Measurements from ENCODE around the gene COLQ. TPM values are rescaled to one million over a fixed set of nuclear protein-coding genes. Genes with fewer than 3 reads are reported as not detected.
"Not testable (repeated sequence)": the region's sequence is repeated elsewhere in the genome, so short reads cannot be mapped to it uniquely, and the experiment has no call there.

COLQ gene
- total RNA-seq, 2 experiments from 2014 or later: 2.3 to 2.9 TPM

DNA sequence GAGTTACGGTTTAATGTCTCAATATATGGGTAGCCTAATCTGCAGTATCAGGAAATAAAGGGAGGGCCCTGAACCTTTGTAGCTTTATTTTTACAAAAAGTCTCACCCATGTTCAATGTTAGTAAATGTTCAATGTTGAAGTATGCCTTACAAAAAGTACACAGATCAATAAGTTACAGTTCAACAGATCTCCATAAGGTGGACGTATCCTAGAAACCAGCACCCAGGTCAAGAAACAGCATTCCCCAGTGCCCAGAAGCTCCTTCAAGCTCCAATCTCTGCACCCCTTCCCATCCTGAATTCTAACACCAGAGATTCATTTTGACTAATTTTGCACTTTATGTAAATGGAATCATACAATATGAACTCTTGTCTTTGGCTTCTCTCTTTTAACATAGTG is 31.3 kb downstream of the COLQ start:
- peaks cover 4% of the 10 kb centered on the region for H3K4me1 Mint-ChIP-seq (ENCODE audit: low read depth)
- TF ChIP-seq, protein P1, sequence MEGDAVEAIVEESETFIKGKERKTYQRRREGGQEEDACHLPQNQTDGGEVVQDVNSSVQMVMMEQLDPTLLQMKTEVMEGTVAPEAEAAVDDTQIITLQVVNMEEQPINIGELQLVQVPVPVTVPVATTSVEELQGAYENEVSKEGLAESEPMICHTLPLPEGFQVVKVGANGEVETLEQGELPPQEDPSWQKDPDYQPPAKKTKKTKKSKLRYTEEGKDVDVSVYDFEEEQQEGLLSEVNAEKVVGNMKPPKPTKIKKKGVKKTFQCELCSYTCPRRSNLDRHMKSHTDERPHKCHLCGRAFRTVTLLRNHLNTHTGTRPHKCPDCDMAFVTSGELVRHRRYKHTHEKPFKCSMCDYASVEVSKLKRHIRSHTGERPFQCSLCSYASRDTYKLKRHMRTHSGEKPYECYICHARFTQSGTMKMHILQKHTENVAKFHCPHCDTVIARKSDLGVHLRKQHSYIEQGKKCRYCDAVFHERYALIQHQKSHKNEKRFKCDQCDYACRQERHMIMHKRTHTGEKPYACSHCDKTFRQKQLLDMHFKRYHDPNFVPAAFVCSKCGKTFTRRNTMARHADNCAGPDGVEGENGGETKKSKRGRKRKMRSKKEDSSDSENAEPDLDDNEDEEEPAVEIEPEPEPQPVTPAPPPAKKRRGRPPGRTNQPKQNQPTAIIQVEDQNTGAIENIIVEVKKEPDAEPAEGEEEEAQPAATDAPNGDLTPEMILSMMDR (IDR thresholded peaks at IDR 0.05): no peak
- intact Hi-C loops (cut with micrococcal nuclease): no loop called here
- no peaks in the 10 kb centered on the region for H3K36me3 Mint-ChIP-seq (ENCODE audit: low read depth)
- ATAC-seq (no peak), DNase-seq (no peak)
- CTCF ChIA-PET: no interaction called here
- POLR2A ChIA-PET: no interaction called here
- H3K4me3 Mint-ChIP-seq: no peak overlapping the region
- H3K27ac Mint-ChIP-seq: no peak overlapping the region
- H3K9me3 Mint-ChIP-seq: no peaks in the 10 kb centered on the region
- H3K27me3 Mint-ChIP-seq: no peaks in the 10 kb centered on the region

DNA sequence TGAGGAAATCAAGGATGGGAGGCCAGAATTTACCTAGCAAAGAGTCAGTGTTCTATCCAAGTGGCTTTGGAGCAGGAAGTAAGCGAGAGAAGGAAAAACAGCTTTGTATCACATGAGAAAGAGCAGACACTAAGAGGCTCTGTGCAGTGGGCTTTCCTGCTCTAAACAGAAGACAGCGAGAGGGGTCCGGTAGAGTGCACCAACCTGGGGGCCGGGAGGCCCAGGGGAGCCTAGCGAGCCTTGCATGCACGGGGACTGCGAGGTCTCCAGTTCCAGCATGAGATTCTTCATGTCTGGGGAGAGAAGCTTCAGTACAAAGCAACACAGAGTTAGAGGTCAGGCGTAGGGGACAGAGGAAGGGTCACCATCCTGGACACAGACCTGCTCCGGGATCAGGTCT is 33.5 kb downstream of the COLQ start:
- intact Hi-C loops (cut with micrococcal nuclease): no loop called here
- no peaks in the 10 kb centered on the region for H3K27me3 Mint-ChIP-seq
- H3K9me3 Mint-ChIP-seq: no peaks in the 10 kb centered on the region
- no peaks in the 10 kb centered on the region for H3K36me3 Mint-ChIP-seq (ENCODE audit: low read depth)
- peaks cover 4% of the 10 kb centered on the region for H3K4me1 Mint-ChIP-seq (ENCODE audit: low read depth)
- DNase-seq: no peak
- no peak overlapping the region for H3K4me3 Mint-ChIP-seq
- ATAC-seq: no peak
- ChIA-PET POLR2A (no interaction called here), CTCF (no interaction called here)
- no peak overlapping the region for H3K27ac Mint-ChIP-seq
- TF ChIP-seq, protein P1 (IDR thresholded peaks at IDR 0.05): no peak

DNA sequence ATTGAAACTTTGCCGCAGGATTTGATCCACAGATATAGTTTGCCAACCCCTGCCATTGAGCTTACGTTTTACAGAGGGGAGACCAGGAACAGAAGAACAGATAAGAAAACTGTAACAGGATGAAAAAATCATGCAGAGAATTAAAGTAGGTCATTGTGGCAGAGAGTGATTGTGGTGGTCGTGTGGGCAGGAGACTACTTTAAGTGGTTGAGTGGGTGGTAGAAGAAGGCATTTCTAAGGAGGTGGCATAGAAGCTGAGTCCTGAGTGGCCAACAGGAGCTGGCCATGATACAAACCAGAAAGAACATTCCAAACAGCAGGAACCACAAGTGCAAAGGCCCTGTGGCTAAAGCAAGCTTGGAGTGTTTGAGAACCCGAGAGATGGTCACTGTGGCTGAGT is 34.5 kb downstream of the COLQ start:
- intact Hi-C loops (cut with micrococcal nuclease): no loop called here
- TF ChIP-seq, protein P1 (IDR thresholded peaks at IDR 0.05): no peak
- Mint-ChIP-seq H3K4me1 (ENCODE audit: low read depth) (peaks cover 4% of the 10 kb centered on the region), H3K4me3 (no peak overlapping the region), H3K9me3 (no peaks in the 10 kb centered on the region), H3K27me3 (no peaks in the 10 kb centered on the region), H3K36me3 (ENCODE audit: low read depth) (no peaks in the 10 kb centered on the region), H3K27ac (no peak overlapping the region)
- ChIA-PET POLR2A (no interaction called here), CTCF (interaction anchor here (0.8 kb wide), 1 partner anchor 19 kb away, joined by 3 read pairs; no protein-coding TSS in a partner anchor)
- ATAC-seq: peak; percentile 17
- DNase-seq: no peak

DNA sequence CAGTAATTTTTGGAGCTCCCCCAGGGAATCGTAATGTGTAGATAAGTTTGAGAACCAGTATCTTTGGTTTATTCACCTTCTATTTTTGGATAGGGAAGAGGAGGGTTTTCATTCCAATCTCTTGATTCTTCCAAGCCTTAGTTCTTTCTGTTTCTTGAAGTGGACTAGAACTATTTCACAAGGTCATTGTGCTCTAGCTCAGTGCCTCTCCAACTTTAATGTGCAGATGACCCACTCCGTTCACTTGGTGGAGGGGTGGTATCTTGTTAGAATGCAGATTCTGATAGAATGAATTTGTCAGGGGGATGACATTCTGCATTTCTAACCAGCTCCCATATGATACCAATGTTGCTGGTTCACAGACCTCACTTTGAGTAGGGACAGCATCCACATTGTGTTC is 35.5 kb downstream of the COLQ start:
- no peak overlapping the region for H3K4me3 Mint-ChIP-seq
- DNase-seq: no peak
- H3K4me1 Mint-ChIP-seq (ENCODE audit: low read depth): peaks cover 4% of the 10 kb centered on the region
- no peaks in the 10 kb centered on the region for H3K27me3 Mint-ChIP-seq
- H3K27ac Mint-ChIP-seq: no peak overlapping the region
- intact Hi-C loops (cut with micrococcal nuclease): no loop called here
- H3K36me3 Mint-ChIP-seq (ENCODE audit: low read depth): no peaks in the 10 kb centered on the region
- ATAC-seq: no peak
- TF ChIP-seq, protein P1 (IDR thresholded peaks at IDR 0.05): no peak
- no peaks in the 10 kb centered on the region for H3K9me3 Mint-ChIP-seq
- ChIA-PET POLR2A (no interaction called here), CTCF (no interaction called here)

DNA sequence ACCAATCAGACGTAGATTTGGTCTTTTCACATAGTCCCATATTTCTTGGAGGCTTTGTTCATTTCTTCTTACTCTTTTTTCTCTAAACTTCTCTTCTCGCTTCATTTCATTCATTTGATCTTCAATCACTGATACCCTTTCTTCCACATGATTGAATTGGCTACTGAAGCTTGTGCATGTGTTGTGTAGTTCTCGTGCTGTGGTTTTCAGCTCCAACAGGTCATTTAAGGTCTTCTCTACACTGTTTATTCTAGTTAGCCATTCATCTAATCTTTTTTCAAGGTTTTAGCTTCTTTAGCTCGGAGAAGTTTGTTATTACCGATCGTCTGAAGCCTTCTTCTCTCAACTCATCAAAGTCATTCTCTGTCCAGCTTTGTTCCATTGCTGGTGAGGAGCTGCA is 37.0 kb downstream of the COLQ start:
- intact Hi-C loops (cut with micrococcal nuclease); H3K4me3 Mint-ChIP-seq; H3K9me3 Mint-ChIP-seq; DNase-seq; ATAC-seq; H3K27me3 Mint-ChIP-seq; CTCF ChIA-PET; POLR2A ChIA-PET; H3K36me3 Mint-ChIP-seq (ENCODE audit: low read depth); H3K4me1 Mint-ChIP-seq (ENCODE audit: low read depth); H3K27ac Mint-ChIP-seq: not testable (repeated sequence)

All from activated CD8-positive, alpha-beta T cell treated with anti-CD3 and anti-CD28 coated beads for 36 hours (primary cell).